Lung (tissue), 12 donors: ENCODE measurements around the gene RPF1. TPM values are rescaled to one million over a fixed set of nuclear protein-coding genes. Genes with fewer than 3 reads are reported as not detected.

ENCODE experiments used
- ATAC-seq: fragments of 200-7000 bp; cut with Tn5 transposase; one replicate; pipeline ENCODE4 v1.9.1; 2020; ENCODE audit warnings: moderate number of reproducible peaks; ENCODE audit not compliant: insufficient read depth, low FRiP score
- DNase-seq, 3 donors: peaks; one replicate each; pipeline ENCODE4 v3.0.0-alpha.2; 2013 to 2017
- H3K27ac ChIP-seq, 2 donors: one replicate each; pipeline ENCODE4 v1.5.1; 2013; ENCODE audit warnings: mild to moderate bottlenecking in 2 of 2, moderate library complexity in 2 of 2, control low read depth in 1 of 2, inconsistent platforms in 1 of 2, low read depth in 1 of 2, low read length in 1 of 2
- H3K27me3 ChIP-seq, 3 donors: one replicate each; pipeline ENCODE4 v1.5.1; 2013; ENCODE audit warnings: low read length in 2 of 3; ENCODE audit not compliant: control insufficient read depth in 3 of 3, insufficient read depth in 3 of 3
- H3K36me3 ChIP-seq, 4 donors: one replicate each; pipeline ENCODE4 v1.5.1; 2013; ENCODE audit warnings: low read length in 4 of 4, mild to moderate bottlenecking in 1 of 4, moderate library complexity in 1 of 4; ENCODE audit not compliant: control insufficient read depth in 4 of 4, insufficient read depth in 4 of 4
- H3K4me1 ChIP-seq, 5 donors: one replicate each; pipeline ENCODE4 v1.5.1; 2013; ENCODE audit warnings: low read length in 5 of 5, mild to moderate bottlenecking in 2 of 5, moderate library complexity in 1 of 5; ENCODE audit not compliant: control insufficient read depth in 5 of 5, insufficient read depth in 5 of 5
- H3K4me3 ChIP-seq: one replicate; pipeline ENCODE4 v1.5.1; 2013; ENCODE audit warnings: mild to moderate bottlenecking, control low read depth, moderate library complexity
- H3K9ac ChIP-seq, 2 donors: one replicate each; pipeline ENCODE4 v1.5.1; 2013; ENCODE audit warnings: low read length in 2 of 2, control low read depth in 1 of 2; ENCODE audit not compliant: insufficient read depth in 1 of 2
- H3K9me3 ChIP-seq, 4 donors: one replicate each; pipeline ENCODE4 v1.5.1; 2013; ENCODE audit warnings: low read length in 3 of 4, mild to moderate bottlenecking in 1 of 4, moderate library complexity in 1 of 4; ENCODE audit not compliant: control insufficient read depth in 4 of 4, insufficient read depth in 3 of 4
- WGBS, 2 donors: extraction: QIAGEN DNeasy Blood & Tissue Kit; methylation state at CpG; one replicate each; pipeline ENCODE4 v1.1.7; 2013; 5-methylcytosine and 5-hydroxymethylcytosine counted together
- polyA plus RNA-seq, 2 donors: library from polyadenylated mRNA; stranded (reverse); fragments of 200-250 nt; gene quantifications; one replicate each; pipeline ENCODE4 v1.2.1, GENCODE V29; 2013
- total RNA-seq, 2 donors: library from RNA; depleted of rRNA in 1 of 2; stranded (reverse); fragments of >200 nt in 1 of 2; gene quantifications; one replicate each; pipeline ENCODE4 v1.2.1, GENCODE V29; 2014 to 2021
- TF ChIP-seq, protein P1 (sequence below): IDR thresholded peaks from 2 replicates; pipeline ENCODE4 v1.5.1; 2012; ENCODE audit warnings: mild to moderate bottlenecking; ENCODE audit errors: control extremely low read depth, extremely low read depth
- donor health status: control.
- donor health status: control.
- donor health status: Bipolar disorder and iron deficiency.
- donor health status: healthy.
- donor health status: DM: yes; HTN: yes; CAD: no.

The RPF1 gene
- total and polyA plus RNA-seq, 4 donors, result 22.2 to 47.2 (median 30.2) TPM

- no peak overlapping the region for H3K27ac ChIP-seq
- no peaks in the 10 kb centered on the region for H3K9me3 ChIP-seq
- TF ChIP-seq, protein P1, sequence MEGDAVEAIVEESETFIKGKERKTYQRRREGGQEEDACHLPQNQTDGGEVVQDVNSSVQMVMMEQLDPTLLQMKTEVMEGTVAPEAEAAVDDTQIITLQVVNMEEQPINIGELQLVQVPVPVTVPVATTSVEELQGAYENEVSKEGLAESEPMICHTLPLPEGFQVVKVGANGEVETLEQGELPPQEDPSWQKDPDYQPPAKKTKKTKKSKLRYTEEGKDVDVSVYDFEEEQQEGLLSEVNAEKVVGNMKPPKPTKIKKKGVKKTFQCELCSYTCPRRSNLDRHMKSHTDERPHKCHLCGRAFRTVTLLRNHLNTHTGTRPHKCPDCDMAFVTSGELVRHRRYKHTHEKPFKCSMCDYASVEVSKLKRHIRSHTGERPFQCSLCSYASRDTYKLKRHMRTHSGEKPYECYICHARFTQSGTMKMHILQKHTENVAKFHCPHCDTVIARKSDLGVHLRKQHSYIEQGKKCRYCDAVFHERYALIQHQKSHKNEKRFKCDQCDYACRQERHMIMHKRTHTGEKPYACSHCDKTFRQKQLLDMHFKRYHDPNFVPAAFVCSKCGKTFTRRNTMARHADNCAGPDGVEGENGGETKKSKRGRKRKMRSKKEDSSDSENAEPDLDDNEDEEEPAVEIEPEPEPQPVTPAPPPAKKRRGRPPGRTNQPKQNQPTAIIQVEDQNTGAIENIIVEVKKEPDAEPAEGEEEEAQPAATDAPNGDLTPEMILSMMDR, result no peak
- H3K9ac ChIP-seq, result no peak overlapping the region
- no peak for DNase-seq
- peaks cover 0 to 2% (median 0%) of the 10 kb centered on the region in 4 donors for H3K36me3 ChIP-seq
- no peaks in the 10 kb centered on the region for H3K27me3 ChIP-seq
- peaks cover 0 to 2% (median 0%) of the 10 kb centered on the region in 5 donors for H3K4me1 ChIP-seq
- ATAC-seq, result no peak
- 49 to 100% methylated on average over 2 of the region's 2 CpGs for WGBS, 2 donors
- no peak overlapping the region for H3K4me3 ChIP-seq
Measured at GRCh38 chr1:84510165-84510564, 31.1 kb downstream of the RPF1 start.

- no peaks in the 10 kb centered on the region for H3K27me3 ChIP-seq
- TF ChIP-seq, protein P1, result no peak
- H3K4me3 ChIP-seq, result no peak overlapping the region
- no peak overlapping the region for H3K27ac ChIP-seq
- H3K36me3 ChIP-seq, result no peaks in the 10 kb centered on the region
- peaks cover 0 to 2% (median 0%) of the 10 kb centered on the region in 5 donors for H3K4me1 ChIP-seq
- 88 to 98% methylated on average over 3 of the region's 3 CpGs for WGBS, 2 donors
- ATAC-seq (no peak), DNase-seq (no peak)
- H3K9ac ChIP-seq, result no peak overlapping the region
- H3K9me3 ChIP-seq, result no peaks in the 10 kb centered on the region
Measured at GRCh38 chr1:84510668-84511067, 31.6 kb downstream of the RPF1 start.

DNA sequence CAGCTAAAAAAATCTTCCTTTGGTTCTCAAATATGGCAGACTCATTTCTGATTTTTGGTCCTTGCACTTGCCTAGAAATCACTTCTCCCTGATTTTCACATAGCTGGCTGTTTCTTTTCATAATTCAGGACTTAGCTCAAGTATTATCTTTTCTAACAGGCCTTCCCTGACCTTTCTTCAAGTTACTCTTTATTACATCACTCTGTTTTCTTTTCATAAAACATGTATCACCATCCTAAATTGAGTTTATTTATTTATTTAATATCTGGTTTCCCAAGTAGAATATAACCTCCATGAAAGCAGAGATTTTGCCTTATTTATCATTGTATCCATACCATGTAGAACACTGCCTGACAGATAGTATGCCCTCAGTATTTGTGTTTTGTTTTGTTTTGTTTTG is 45.5 kb downstream of the RPF1 start:
- H3K36me3 ChIP-seq, result no peaks in the 10 kb centered on the region
- no peak overlapping the region for H3K4me3 ChIP-seq
- TF ChIP-seq, protein P1, result no peak
- H3K4me1 ChIP-seq, result no peaks in the 10 kb centered on the region
- no peak for ATAC-seq
- no peak overlapping the region for H3K27ac ChIP-seq
- no peaks in the 10 kb centered on the region for H3K27me3 ChIP-seq
- no peak overlapping the region for H3K9ac ChIP-seq
- no peaks in the 10 kb centered on the region for H3K9me3 ChIP-seq
- no peak for DNase-seq

DNA sequence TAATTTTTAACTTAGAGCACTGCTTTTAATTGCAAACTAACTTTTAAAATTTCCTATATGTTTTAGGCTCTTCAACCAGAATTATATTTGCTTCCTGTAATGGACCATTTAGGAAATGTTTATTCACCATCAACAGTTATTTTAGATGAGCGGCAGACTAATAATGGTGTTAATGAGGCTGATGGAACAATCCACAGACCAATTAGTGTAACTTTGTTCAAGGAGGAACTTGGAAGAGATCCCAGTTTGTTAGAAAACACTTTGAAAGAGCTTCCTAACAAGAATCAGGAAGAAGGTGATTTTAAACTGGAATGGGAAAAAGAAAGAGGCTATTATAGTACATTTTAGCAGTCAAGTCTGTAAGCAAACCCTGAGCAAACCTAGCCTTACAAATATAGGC is 46.7 kb downstream of the RPF1 start:
- no peaks in the 10 kb centered on the region for H3K9me3 ChIP-seq
- TF ChIP-seq, protein P1, result no peak
- no peaks in the 10 kb centered on the region for H3K36me3 ChIP-seq
- no peaks in the 10 kb centered on the region for H3K27me3 ChIP-seq
- no peak overlapping the region for H3K4me3 ChIP-seq
- DNase-seq (no peak), ATAC-seq (no peak)
- no peaks in the 10 kb centered on the region for H3K4me1 ChIP-seq
- WGBS, 2 donors, result 89 to 98% methylated on average over 1 of the region's 1 CpG
- no peak overlapping the region for H3K27ac ChIP-seq
- no peak overlapping the region for H3K9ac ChIP-seq
